Ovary (tissue), 9 donors: ENCODE data around the gene TIFAB. TPM values are rescaled to one million over a fixed set of nuclear protein-coding genes. Genes with fewer than 3 reads are reported as not detected.

Experiments used
- DNase-seq, 5 donors: peaks; one replicate each; pipeline ENCODE4 v3.0.0-alpha.2; 2019 to 2020
- H3K27ac ChIP-seq, 2 donors: fragments of 200-600 bp; one replicate each; pipeline versions ENCODE4 v1.5.1 to v1.8.0; 2019 to 2022
- H3K27me3 ChIP-seq: fragments of 200-600 bp; one replicate; pipeline ENCODE4 v1.8.0; 2022
- H3K36me3 ChIP-seq: fragments of 200-600 bp; sonication (generic); one replicate; pipeline ENCODE4 v1.5.1; 2019
- H3K4me1 ChIP-seq: one replicate; pipeline ENCODE4 v1.8.1; 2013; ENCODE audit warnings: mild to moderate bottlenecking, moderate library complexity; ENCODE audit not compliant: insufficient read depth
- H3K4me3 ChIP-seq: fragments of 200-600 bp; sonication (generic); one replicate; pipeline ENCODE4 v1.5.1; 2017
- H3K9me3 ChIP-seq, 2 donors: fragments of 200-600 bp in 1 of 2; sonication (generic) in 1 of 2; one replicate each; pipeline versions ENCODE4 v1.5.1 to v1.8.1; 2013 to 2019; ENCODE audit warnings: mild to moderate bottlenecking in 1 of 2, moderate library complexity in 1 of 2
- EP300 ChIP-seq: sonication (generic); formaldehyde crosslinking; IDR thresholded peaks from one replicate; pipeline ENCODE4 v1.6.1; 2017; ENCODE audit warnings: antibody characterized with exemption
- POLR2A ChIP-seq: fragments of 450-650 bp; IDR thresholded peaks from one replicate; pipeline ENCODE4 v1.6.1; 2017; ENCODE audit warnings: antibody characterized with exemption, mild to moderate bottlenecking, moderate library complexity
- WGBS, 3 donors: extraction: QIAGEN DNeasy Blood & Tissue Kit in 1 of 3; methylation state at CpG; one replicate each; pipeline versions ENCODE4 v1.1.5 to v1.1.7; 2013 to 2017; 5-methylcytosine and 5-hydroxymethylcytosine counted together
- intact Hi-C, 4 donors: fragments of 100-400 bp; cut with DNase I; formaldehyde crosslinking; loops; one replicate each; pipeline versions ENCODE4 v1.11.0 to v1.15.1; 2022 to 2023
- polyA plus RNA-seq, 2 donors: library from polyadenylated mRNA; stranded (reverse); fragments of 200-250 nt in 1 of 2; fragments of 350-450 nt in 1 of 2; fragmentation: Illumina TruSeq in 1 of 2; extraction: RNeasy Lipid Tissue Mini Kit (QIAGEN cat#74804) in 1 of 2; gene quantifications; one replicate each; pipeline ENCODE4 v1.2.3, GENCODE V29; 2013 to 2014
- total RNA-seq, 7 donors: library from RNA; depleted of rRNA in 2 of 7; stranded (reverse); fragments of >200 nt in 2 of 7; fragmentation: NEBNext Ultra II Directional in 3 of 7; extraction: Animal tissue kit (Norgen Biotek cat#: 25700) in 3 of 7; gene quantifications; one replicate each; pipeline versions ENCODE4 v1.1.0 to v1.2.4, GENCODE V29; 2016 to 2023
- TF ChIP-seq, protein P1 (sequence below), 3 donors: fragments of 450-650 bp in 2 of 3; fragments of 200-600 bp in 1 of 3; IDR thresholded peaks; one replicate each; pipeline versions ENCODE4 v1.5.1 to v1.8.0; 2016 to 2022; ENCODE audit warnings: antibody characterized with exemption in 3 of 3, mild to moderate bottlenecking in 1 of 3
- donor health status: DM: no; HTN: no; CAD: no; lungs with moderate emphysema.
- donor health status: DM: no; HTN: no; CAD: no.
- donor health status: Bipolar disorder and iron deficiency.
- donor health status: DM: yes; HTN: yes; CAD: no.
- donor health status: DM: no; HTN: no; CAD: no.
- donor health status: DM: yes; HTN: yes; CAD: no.

Gene TIFAB
- total and polyA plus RNA-seq, 9 donors, result 0.05 to 0.33 (median 0.08) TPM; not detected in 6

DNA sequence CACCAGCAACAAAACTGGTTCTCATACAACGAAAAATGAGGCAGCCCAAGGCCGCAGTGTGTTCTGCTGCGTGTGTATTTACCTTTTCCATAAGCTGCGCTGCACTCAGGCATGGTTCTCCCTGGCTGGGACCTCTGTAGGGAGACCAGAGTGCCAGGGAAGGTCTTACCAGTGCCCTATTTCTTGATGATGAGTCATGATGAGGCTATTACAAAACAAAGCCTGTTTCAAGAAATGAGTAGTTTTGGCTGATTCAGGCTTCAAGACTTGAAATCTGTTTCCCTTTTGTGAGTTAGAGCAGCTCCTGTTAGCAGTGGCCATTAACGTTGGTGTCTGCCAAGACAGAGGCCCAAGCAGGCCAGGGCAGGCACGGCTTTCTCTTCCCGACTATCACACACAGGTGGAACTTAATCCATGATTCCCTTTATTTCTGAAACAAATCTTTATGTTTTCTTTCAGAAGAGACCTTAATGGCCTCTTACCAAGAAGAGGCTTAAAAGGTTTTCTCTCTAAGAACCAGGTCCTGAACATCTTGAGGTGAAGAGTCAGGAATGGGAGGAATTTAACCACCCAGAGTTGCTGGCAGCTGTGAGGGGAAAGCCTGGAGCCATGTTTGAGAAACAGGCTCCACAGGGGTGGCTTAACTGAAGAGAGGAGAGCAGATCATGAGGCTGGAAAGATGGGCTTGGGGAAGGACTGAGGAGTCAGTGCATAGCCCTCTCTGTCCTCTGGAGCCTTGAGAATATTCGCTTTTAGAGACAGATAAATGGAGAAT, 41.4 kb upstream of the TIFAB start:
- 66 to 71% (median 68%) methylated on average over 8 of the region's 8 CpGs for WGBS, 3 donors

DNA sequence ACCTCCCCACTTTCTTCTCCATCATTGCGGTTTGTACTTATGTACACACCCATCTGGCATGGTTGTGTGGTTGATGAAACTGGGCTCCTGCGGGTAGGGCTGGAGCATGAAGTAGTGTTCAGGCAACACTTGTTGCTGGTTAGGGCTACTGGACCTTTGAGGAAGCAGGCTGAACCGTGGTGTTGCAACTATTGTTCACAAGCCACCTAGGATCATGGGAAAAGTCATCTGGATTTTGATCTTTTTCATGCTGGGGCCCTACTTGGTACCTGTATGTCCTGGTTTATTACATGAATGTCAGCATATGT, 40.1 kb upstream of the TIFAB start:
- Histone ChIP-seq H3K27me3 (no peaks in the 10 kb centered on the region), H3K9me3 (no peaks in the 10 kb centered on the region), H3K4me1 (peaks cover 3% of the 10 kb centered on the region), H3K27ac (no peak overlapping the region), H3K4me3 (no peak overlapping the region), H3K36me3 (no peaks in the 10 kb centered on the region)
- intact Hi-C loops, result no loop called here
- 60 to 63% (median 63%) methylated on average over 3 of the region's 3 CpGs for WGBS, 3 donors
- TF ChIP-seq EP300 (no peak), POLR2A (no peak)
- TF ChIP-seq, protein P1, sequence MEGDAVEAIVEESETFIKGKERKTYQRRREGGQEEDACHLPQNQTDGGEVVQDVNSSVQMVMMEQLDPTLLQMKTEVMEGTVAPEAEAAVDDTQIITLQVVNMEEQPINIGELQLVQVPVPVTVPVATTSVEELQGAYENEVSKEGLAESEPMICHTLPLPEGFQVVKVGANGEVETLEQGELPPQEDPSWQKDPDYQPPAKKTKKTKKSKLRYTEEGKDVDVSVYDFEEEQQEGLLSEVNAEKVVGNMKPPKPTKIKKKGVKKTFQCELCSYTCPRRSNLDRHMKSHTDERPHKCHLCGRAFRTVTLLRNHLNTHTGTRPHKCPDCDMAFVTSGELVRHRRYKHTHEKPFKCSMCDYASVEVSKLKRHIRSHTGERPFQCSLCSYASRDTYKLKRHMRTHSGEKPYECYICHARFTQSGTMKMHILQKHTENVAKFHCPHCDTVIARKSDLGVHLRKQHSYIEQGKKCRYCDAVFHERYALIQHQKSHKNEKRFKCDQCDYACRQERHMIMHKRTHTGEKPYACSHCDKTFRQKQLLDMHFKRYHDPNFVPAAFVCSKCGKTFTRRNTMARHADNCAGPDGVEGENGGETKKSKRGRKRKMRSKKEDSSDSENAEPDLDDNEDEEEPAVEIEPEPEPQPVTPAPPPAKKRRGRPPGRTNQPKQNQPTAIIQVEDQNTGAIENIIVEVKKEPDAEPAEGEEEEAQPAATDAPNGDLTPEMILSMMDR (IDR thresholded peaks at IDR 0.05), result no peak
- DNase-seq, result no peak

More for the DNA sequence above, 41.4 kb upstream of the TIFAB start:
- H3K9me3 ChIP-seq, result no peaks in the 10 kb centered on the region
- peaks cover 3% of the 10 kb centered on the region for H3K4me1 ChIP-seq
- TF ChIP-seq, protein P1 (IDR thresholded peaks at IDR 0.05), result no peak
- no peak for TF ChIP-seq POLR2A
- no peak for TF ChIP-seq EP300
- no peak overlapping the region for H3K27ac ChIP-seq
- no peaks in the 10 kb centered on the region for H3K27me3 ChIP-seq
- no peaks in the 10 kb centered on the region for H3K36me3 ChIP-seq
- no peak for DNase-seq
- intact Hi-C loops, result no loop called here
- H3K4me3 ChIP-seq, result no peak overlapping the region

DNA sequence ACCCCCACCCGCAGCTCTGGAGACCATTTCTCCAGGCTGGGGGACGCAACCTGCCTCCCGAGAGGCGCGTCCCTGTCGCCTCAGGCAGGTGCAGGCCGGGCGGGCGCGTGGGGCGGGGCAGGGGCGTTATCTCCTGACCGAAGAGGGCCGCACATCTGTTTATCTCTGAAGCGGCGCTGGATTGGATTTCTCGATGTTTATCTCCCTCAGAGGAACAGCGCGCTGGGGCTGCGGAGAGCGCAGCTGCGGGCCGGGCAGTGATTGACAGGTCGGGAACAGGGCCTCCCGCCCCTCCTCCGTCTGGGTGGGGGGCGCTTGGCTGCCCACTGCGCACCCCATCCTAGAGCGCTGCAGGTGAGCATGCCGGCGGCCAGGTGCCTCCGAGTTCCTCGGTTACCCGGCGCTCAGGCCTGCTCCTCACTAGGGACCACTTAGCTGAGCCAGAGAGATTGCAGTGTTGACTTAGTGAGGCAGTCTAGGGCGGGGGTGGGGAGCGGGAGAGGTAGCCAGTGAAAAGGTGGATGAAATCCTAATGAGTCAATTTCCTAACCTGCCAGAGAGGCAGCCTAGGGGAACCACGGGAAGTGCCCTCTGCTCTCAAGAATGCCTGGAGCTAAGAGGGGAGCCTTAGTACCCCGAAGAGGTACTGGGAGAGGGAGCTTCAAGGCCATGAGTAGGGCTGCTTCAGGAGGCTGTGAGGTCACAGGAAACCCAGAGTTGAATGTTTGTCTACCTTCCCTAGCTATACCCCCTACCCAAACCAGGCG, 39.6 kb upstream of the TIFAB start:
- WGBS, 3 donors, result 16 to 22% (median 19%) methylated on average over 28 to 40 of the region's 40 CpGs
- no peak overlapping the region for H3K4me3 ChIP-seq
- no peaks in the 10 kb centered on the region for H3K9me3 ChIP-seq
- peaks cover 3% of the 10 kb centered on the region for H3K4me1 ChIP-seq
- TF ChIP-seq, protein P1 (IDR thresholded peaks at IDR 0.05), result no peak
- TF ChIP-seq POLR2A (no peak), EP300 (no peak)
- H3K36me3 ChIP-seq, result no peaks in the 10 kb centered on the region
- no peak overlapping the region for H3K27ac ChIP-seq
- intact Hi-C loops, result no loop called here
- no peaks in the 10 kb centered on the region for H3K27me3 ChIP-seq
- DNase-seq, result no peak

DNA sequence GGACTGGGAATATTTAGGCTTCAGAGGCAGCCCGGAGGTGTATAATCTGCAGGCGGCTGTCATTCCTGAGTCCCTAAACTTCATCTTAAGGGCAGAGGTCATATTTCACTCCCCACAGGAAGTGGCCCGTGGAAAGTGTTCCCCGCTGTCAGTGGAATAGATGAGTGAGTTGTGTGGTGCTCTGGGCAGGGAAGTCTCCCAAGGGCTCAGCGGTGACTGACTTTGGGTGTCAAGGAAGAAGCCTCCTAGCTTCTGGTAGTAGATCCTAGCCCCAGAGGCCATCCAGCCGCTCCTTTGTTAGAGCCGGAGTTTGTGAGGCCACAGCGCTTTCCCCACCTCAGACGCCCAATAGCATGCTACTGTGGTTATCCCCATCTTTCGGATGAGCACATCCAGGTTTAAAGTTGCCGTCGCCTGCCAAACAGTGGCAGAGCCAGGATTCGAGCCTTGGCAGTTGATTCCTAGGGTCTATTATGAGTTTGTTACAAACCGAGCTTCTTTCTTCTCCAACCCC, 38.9 kb upstream of the TIFAB start:
- intact Hi-C loops, result no loop called here
- H3K4me1 ChIP-seq, result peaks cover 3% of the 10 kb centered on the region
- H3K9me3 ChIP-seq, result no peaks in the 10 kb centered on the region
- no peak overlapping the region for H3K4me3 ChIP-seq
- H3K36me3 ChIP-seq, result no peaks in the 10 kb centered on the region
- TF ChIP-seq POLR2A, result no peak
- TF ChIP-seq, protein P1 (IDR thresholded peaks at IDR 0.05), result no peak
- no peak for TF ChIP-seq EP300
- WGBS, 3 donors, result 31 to 49% (median 44%) methylated on average over 14 of the region's 14 CpGs
- no peaks in the 10 kb centered on the region for H3K27me3 ChIP-seq
- H3K27ac ChIP-seq, result no peak overlapping the region
- DNase-seq, result no peak
